ENCODE data around the gene MED4.

Gene MED4, protein sequence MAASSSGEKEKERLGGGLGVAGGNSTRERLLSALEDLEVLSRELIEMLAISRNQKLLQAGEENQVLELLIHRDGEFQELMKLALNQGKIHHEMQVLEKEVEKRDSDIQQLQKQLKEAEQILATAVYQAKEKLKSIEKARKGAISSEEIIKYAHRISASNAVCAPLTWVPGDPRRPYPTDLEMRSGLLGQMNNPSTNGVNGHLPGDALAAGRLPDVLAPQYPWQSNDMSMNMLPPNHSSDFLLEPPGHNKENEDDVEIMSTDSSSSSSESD

DNA sequence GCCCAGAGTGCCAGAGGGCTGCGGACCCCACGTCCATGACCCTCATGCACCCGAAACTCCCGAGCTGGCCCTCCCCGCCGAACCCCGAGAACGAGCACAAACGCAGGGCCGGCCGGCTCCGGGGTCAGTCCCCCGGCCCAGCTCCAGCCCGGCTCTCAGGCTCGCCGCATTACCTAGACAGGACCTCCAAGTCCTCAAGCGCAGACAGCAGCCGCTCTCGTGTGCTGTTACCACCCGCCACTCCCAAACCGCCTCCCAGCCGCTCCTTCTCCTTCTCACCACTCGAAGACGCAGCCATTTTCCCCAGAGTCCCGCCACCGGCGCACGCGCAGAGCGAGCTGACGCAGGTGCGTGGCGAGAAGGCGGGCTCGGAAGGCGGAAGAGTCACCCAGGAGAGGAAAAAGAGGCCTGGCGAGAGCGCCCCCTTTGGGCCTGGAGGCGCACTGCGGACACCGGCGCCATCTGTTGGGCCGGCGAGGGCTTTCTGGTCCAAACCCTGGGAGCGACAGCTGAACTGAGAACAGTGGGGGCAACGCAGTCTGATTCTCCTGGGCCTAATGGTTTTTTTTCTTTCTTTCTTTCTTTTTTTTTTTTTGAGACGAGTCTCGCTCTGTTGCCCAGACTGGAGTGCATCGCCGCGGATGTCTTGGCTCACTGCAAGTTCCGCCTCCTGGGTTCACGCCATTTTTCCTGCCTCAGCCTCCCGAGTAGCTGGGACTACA lies at the start of gene MED4:
Gene MED4, minus strand, starts transcription at position 324 of the 722 bp plus-strand sequence. Its CDS starts 26 bp downstream, at position 298.
- peak; percentile 93 for DNase-seq

DNA sequence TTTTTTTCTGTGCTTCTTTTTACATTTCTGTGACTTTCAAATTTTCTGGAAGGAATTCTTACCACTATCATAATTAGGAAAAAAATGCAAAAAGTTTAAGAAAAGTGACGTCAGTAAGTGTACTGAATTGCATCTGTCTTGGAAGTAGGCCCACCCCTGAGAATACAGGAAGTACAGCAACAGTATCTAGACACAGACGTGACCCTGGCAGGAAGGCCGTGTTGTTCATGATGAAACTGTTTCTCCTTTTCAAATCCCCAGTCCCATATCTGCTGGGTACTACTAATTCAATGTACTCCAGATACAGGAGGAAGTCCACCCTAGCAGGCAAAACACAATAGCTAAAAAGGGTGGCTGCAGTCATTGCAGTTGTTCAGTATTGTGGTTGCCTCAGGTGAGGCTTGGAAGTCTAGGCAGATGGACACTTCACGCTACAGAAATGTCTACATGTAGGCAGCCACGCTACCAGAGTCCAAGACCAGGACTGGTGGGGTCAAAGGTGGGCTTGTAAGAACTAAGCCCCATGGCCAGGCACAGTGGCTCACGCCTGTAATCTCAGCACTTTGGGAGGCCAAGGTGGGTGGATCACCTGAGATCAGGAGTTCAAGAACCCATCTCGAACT lies 49.6 kb upstream of the MED4 start:
- peak; percentile 51 for DNase-seq

DNA sequence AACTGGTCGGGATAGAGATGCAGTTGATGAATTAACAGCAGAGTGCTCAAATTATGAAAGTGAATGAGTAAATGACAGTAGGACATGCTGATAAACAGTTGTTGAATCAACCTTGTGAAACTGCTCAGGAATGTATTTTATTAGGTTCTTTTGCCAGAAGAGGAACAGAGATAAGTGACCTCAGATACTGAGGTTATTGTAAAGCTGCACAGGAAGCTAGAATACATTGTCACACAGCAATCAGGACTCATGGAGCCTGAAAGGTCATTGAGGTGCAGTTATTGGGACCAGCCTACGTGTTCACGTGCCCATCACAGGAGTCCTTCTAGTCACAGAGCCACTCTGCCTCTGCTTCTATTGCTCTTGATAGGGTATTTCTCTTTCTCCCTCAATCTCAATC lies 47.5 kb upstream of the MED4 start:
- DNase-seq, result no peak

DNA sequence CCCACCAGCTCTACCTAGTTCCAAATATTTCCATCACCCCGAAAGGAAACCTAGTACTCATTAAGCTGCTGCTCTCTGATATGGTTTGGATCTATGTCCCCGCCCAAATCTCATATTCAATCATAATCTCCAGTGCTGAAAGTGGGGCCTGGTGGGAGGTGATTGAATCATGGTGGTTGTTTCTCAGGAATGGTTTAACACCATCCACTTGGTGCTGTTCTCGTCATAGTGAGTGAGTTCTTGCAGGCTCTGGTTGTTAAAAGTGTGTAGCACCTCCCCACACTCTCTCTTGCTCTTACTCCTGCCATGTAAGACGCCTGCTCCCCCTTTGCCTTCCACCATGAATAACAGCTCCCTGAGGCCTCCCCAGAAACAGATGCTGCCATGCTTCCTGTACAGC lies 43.4 kb upstream of the MED4 start:
- no peak for DNase-seq

DNA sequence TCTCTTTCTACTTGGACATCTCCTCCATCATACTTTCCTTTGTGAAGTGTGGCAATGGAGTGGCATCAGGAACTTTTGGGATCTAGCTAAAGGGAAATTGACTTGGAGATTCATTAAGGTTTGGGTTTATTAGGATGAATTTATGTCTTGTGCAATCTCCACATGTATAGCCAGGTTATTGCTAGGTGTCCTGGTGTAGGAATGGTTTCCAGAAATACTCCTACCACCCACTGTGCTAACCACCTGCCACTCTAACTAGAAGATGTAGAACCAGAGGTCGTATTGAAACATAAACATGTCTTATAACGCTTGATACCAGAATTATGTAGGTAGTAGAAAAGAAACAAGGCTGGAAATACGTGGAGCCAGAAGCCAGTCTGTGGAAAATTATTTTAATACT lies 38.1 kb upstream of the MED4 start:
- DNase-seq, result no peak

DNA sequence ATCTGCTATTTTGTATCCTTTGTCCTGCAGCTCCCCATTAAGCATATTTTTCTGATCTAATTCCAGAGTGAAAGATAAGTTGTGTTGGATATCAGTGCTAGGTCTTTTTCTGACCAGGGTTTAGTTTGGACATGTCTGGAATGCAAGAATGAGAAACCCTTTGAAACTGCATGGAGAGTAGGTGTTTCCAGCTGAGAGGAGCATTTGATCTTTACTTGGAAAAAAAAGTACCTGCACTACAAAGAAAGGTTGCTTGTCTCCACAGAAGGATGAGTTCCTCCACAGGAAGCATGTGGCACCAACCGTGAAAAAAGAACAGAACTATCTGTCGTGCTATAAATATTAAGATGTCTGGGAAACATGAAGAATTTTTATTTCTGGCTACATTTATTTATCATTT lies 36.6 kb upstream of the MED4 start:
- DNase-seq, result no peak

DNA sequence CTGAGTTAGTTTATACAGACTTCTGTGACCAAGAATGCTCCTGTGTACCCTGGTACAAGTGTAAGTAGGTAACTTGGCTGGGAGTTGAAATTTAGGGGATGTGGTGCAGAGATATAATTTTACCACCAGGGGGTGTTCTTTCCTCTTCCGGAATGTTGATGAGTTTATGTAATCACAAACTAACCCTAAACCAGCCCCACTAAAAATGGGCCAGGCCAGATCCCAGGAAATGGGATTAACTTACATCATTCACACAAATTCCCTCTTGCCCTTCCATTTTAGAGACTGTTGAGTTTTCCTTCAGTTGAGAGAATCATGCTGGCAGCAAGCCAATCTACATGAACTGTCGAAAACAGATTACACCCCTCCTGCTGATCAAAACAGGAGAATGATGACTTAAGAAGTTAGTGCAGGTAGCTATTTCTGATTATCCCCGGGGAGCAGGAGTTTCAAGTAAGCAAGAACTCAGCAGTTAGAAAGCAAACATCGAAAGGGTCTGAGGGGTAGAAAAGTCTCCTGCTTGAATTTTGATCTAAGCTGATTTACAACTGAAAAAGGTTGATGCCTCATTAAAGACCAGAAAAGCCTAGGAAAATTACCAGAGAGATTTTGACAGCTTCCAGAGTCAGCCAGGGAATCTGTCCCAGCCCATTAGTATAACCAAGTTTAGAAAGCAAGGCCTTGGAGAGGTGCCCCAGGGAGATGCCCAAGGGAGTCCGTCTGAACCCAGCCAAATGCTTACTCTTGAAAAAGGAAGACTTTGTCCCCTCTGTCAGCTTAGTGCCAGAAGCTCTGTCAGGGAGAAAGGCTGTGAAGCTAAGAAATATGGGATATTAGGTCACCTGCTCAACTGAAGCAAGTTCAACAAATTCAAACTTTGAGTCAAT lies 32.3 kb upstream of the MED4 start:
- DNase-seq, result peak; percentile 63

DNA sequence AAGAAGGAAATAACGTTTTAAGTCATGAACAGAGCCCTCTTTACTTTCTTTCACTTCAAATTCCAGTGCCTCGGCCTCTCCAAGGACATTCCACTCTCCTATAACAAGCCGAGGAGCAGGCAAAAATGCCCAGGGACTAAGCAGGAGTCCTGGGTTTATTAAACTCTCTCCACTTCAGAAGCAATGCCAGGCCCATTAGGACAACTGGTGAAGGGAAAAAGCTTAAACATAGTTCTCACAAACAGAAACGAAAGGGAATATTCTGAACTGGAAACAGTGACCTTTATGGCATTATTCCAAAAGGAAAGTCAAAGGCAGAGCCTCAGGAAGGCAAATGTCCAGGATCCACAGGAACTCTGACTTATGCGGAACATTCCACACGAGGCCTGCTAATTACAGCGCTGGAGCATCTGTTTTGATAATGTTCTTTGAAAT lies 30.9 kb upstream of the MED4 start:
- peak; percentile 27 for DNase-seq

DNA sequence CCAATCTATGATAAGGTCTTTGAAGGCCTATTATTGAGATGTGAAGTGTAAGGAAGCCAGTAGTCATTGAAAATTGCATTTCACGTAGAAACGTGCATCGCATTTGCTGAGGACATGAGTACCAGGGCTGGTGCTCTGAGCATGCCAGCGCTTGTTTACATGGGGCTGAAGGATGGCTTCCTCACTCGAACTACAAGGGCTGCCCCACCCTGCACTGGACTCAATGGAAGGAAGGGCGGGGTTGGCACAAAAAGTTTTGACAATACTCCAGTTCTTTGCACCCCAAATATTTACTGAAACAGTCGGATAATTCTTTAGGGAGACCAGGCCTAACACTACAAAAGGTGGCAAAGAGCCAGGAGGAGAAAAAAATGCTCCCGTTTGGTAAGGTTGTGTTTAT lies 28.9 kb upstream of the MED4 start:
- no peak for DNase-seq

DNA sequence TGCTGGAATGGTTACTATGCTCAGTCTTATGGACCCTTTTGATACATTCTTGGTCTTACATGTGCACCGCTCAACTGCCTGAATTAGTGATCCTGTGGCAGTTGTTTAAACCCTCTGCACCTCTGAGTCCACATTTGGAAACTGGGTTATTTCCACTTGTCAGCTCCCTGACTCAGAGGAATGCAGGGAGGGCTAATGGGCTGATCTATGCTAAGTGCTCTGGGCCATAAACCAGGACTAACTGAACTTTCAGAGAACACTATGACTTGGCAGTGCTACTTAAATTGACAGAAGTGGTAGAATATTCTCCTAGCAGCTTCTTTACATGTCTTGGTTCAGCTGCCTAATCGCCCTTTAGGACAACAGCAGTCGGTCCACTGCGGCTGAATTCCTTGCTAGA lies 26.8 kb upstream of the MED4 start:
- DNase-seq, result no peak

DNA sequence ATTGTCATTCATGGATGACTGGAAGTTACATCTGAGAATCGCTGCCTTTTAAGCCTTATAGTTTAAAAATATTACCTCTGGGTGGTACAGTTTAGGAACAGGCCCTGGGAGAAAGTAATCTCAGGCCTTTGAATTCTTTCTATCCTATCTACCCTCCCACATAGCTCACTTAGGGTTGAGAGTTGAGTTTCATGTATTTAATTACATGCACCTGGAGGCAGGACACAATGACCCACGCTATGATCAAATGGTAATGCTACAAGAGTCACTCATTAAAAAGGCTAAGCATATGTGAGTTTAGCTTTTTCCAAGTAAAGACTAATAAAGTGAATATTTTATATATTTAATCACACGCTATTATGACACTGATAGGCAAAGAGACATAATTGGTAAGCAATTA lies 25.3 kb upstream of the MED4 start:
- DNase-seq, result no peak

DNA sequence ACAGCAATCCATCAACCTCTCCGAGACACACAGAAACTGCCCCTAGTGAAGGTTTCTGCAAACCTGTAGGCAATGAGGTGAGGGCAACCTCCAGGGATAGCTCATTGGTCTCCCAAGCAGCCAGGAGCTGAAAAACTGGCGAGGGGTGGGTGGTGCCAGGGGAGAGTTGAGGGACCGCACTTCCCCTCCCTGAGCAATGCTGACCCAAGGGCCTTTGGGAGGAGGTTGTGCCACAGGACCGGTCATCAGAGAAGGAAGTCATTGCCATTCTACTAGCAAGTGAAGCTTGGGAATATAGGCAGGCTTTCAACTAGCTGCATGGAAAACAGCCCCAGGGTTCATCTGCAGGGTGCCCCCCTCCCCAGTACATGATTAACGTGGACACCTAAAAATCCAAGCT lies 23.1 kb upstream of the MED4 start:
- DNase-seq, result no peak

DNA sequence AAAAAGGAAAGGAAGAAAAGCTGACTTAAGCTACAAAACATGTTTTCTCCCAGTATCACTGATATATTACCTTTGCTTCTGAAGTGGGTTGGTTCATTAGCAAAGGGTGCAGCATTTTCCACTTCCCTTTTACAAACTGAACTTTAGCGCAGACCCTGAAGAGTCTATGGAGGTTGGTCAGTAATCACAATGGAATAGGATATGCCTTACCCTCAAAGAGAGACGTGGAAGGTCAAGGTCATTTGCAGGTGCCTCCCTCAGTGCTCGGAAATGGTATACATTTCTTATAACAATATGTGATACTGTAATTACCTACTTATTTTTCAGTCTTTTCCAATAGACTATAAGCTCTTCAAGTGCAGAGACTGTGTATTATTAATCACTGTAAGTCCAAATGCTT lies 21.9 kb upstream of the MED4 start:
- DNase-seq, result no peak

DNA sequence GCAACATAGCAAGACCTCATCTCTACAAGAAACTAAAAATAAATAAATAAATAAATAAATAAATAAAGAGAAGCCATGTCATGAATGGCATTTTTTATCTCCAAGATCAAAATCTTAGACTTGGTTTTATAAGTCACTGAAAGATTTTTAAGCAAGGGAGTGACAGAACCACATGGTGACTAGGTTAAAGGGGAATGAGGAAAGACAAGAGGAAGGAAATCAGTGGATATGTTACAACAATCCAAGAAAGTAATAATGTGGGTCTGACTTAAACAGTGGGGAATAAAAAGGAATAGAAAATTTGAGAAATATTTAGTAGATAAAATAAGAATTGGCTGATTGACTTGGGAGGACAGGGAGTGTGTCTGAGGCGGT lies 18.8 kb upstream of the MED4 start:
- DNase-seq, result no peak

DNA sequence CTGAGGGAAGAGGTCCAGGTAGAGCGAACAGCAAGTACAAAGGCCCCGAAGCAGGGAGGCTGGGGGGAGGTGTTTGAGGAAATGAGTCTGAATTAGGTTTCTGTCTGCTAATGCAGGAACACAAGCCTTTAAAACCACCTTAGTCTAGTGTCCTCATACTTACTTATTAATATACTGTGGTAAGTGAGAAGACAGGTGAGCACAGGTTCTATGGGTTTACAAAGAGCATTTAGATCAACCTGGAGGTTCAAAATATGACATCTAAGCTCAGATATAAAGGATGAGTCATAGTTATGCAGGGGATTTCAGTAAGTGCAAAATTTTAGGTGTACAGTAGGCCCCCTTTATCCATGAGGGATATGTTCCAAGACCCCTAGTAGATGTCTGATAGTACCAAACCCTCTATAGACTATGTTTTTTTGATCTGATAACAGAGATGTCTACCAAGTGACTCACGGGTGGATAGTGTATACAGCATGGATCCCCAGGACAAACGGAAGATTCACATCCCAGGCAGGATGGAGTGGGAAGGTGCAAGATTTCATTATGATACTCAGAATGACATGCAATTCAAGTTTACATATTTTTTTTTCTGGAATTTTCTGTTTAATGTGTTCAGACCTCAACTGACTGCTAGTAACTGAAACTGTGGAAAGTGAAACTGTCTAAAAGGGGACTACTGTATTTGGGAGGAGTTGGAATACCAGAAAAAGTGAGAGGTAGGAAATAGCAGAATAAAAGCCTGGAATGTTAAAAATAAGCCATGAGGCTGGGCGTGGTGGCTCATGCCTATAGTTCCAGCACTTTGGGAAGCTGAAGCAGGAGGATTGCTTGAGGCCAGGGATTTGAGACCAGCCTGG lies 18.2 kb upstream of the MED4 start:
- DNase-seq, result no peak

DNA sequence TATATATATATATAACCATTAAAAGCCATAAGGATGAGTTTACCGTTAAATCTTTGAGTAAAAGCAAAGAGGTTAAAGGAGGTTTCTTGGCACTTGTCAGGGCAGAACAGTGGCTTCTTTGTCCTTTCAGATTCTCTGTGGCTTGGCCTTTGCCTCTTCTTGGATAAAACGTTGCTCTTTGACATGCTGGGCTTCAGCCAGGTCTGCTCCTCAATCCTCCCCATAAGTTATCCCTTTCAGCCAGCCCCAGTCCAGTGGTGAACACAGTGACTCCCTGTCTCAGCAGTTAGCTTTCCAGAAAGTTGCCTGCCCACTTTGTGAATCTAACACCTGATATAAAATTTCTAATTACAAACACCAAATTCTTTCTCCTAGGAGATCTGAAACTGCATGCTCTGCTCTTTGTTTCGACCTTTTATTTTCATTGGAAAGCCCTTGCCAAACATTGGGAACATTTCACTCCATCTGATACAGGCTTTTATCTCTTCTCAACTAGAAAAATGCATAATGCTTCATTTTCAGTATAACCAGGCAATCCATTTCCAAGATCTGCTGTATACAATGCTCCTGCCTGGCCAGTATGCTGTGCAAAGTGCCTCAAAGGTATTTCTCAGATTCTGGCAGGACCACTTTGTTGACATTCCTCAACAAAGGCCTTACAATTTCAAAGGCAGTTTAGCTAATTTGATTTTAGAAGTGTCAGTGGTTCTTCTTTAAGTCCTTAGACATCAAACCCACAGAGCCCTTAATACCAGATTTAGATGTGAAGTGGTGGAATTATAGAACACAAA lies 16.2 kb upstream of the MED4 start:
- no peak for DNase-seq

DNA sequence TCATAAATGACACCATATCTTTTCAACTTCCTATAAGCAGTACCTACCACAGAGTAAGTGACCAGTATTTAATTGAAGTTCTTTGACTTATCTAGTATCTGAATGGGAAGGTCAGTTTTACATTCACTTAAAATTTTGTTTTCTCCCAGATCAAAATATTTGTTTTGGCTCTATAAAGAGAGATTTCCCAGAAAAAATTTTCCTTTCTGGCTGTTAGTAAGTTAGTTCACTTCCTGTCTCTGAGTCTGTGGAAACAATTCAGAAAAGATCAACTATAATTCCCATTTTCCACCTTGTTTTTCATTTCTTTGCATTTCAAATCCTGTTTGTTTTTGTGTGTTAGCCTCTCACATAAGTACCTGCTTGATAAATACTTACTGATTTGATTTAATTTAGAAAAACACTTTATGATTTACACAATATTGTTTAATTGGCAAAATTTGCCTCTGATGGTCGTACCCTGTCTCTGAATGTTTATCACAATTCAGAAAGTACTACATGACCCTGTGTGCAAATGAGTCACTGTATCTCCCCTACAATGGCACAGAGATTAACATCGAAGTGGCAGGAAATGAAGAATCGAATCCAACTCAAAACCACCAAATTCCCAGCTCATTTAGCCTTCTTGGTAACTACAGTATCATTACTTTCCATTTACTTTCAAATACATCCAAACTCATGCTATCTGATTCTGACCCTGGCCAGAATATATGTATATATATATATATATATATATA lies 15.4 kb upstream of the MED4 start:
- DNase-seq, result no peak

DNA sequence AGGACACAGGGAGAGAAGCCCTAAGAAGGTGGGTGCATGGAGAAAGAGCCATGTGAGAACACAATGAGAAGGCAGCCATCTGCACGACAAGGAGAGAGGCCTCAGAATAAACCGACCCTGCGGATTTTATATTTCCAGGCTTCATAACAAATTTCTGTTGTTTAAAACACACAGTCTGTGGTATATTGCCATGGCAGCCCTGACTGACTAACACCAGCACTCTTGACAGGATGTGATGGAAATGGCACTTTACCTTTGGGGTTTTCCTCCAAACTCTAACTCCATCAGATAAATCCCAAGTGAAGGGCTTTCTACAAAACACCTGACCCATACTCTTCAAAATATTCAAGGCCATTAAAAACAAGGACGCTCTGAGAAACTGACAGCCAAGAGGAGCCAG lies 13.2 kb upstream of the MED4 start:
- DNase-seq, result no peak

DNA sequence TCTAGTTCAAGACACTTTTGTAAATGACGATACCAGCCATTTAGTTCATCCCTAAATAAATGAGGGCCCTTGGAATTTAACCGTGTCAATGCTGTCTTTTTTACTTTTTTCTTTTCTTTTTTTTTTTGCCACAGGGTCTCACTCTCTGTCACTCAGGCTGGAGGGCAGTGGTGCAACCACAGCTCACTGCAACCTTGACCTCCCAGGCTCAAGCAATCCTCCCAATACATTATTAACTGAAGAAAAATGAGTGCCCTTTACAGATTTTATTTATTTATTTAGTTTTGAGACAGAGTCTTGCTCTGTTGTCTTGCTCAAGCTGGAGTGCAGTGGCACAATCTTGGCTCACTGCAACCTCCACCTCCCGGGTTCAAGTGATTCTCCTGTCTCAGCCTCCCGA lies 2.9 kb upstream of the MED4 start:
- no peak for DNase-seq

DNA sequence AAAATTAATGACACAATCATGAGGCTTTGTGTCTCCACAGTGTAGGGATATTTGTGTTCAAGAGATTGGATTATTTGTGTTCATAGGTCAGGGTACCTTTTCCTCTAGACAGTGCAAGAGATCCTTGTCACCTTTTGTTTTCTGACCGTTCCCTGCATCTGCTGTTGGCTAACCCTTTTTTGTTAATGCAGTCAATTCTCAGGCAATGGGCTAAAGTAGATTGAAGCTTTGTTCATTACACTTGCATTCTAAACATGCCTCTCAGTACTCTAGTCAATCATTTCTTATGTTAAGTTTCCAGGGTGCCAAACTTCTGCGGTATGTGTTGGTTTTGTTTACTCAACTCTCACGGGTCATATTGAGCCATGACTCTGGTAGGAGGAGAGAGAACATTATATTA lies 1.8 kb upstream of the MED4 start:
- DNase-seq, result no peak

DNA sequence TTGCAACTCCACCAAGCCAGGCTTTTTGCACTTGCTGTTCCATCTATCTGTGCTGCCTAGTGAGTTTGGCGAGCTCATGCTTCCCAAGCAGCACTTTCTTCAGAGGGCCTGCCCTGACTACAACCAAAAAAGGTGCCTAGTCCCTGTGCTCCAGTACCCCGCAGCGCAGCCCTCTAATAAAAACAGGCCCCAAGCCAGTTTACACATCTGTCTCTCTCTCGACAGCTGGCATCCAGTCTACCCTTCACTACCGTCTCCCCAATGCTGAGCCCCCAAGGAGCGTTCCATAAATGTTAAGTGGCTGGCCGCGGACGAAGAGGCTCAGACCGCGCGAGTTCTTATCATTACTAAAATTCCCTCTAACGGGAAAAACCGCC lies 512 bp downstream of the MED4 start:
- no peak for DNase-seq
